ENCODE measurements around the gene YWHAB.

DNA sequence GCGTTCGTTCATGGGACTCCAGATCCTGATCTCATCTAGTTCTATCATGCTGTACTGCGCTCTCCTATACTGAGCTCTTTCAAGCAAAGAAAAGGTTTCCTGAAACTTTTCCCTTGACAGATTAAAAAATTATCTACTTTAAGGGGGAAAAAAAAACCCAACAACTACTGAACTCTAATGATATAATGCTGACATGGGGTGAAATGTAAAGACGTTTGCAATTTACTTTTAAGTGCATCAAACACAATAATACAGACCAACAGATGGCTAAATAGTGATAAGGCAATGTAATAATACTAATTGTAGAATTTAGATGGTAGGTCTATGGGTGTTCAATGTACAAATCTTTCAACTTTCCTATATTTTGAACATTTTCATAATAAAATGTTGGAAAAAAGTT is 58.3 kb downstream of the YWHAB start:
- TF ChIP-seq, protein P1, sequence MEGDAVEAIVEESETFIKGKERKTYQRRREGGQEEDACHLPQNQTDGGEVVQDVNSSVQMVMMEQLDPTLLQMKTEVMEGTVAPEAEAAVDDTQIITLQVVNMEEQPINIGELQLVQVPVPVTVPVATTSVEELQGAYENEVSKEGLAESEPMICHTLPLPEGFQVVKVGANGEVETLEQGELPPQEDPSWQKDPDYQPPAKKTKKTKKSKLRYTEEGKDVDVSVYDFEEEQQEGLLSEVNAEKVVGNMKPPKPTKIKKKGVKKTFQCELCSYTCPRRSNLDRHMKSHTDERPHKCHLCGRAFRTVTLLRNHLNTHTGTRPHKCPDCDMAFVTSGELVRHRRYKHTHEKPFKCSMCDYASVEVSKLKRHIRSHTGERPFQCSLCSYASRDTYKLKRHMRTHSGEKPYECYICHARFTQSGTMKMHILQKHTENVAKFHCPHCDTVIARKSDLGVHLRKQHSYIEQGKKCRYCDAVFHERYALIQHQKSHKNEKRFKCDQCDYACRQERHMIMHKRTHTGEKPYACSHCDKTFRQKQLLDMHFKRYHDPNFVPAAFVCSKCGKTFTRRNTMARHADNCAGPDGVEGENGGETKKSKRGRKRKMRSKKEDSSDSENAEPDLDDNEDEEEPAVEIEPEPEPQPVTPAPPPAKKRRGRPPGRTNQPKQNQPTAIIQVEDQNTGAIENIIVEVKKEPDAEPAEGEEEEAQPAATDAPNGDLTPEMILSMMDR (IDR thresholded peaks at IDR 0.05; ENCODE audit: low read length) = no peak
- no peak for TF ChIP-seq EZH2phosphoT487 (IDR thresholded peaks at IDR 0.05; ENCODE audit: low read length)
- TF ChIP-seq EZH2 (optimal IDR thresholded peaks at IDR 0.05; ENCODE audit: low read depth, low read length) = no peak

All from MM.1S (cell line).